IMR-90 (cell line): ENCODE data around the gene IGF2BP3. TPM values are rescaled to one million over a fixed set of nuclear protein-coding genes. Genes with fewer than 3 reads are reported as not detected.
A peak's percentile ranks its signal among the peaks of the same experiment; 100 is the strongest.

Experiments
- ATAC-seq: fragments of 200-7000 bp; cut with Tn5 transposase; 2 replicates; pipeline ENCODE4 v1.9.1; 2020; ENCODE audit warnings: low read depth, mild to moderate bottlenecking, moderate library complexity
- BruUV-seq: library from RNA; stranded (reverse); fragments of 400-500 nt; replicated peaks from 2 replicates; lab custom pipeline; 2021; lab: Mats Ljungman, UMichigan
- CTCF ChIA-PET: fragments of 300-600 bp; formaldehyde crosslinking; extraction: SDS; loops from one replicate; lab custom pipeline; 2021; ENCODE audit warnings: antibody characterized with exemption; lab: Yijun Ruan, JAX
- POLR2A ChIA-PET: fragments of 300-600 bp; sonication (Branson Sonifier 250); formaldehyde crosslinking; loops from one replicate; lab custom pipeline; 2022; ENCODE audit warnings: antibody characterized with exemption; ENCODE audit not compliant: unreplicated experiment; lab: Charles Lee
- DNase-seq: peaks from one replicate; pipeline ENCODE4 v3.0.0; 2013
- H2AFZ ChIP-seq: replicated peaks from 2 replicates; pipeline ENCODE3; 2013; ENCODE audit warnings: low read length, mild to moderate bottlenecking; ENCODE audit not compliant: poor library complexity
- H2AK5ac ChIP-seq: 2 replicates; pipeline ENCODE4 v1.6.1; 2013; ENCODE audit warnings: low read depth, low read length, inconsistent platforms
- H2AK9ac ChIP-seq: replicated peaks from 2 replicates; pipeline ENCODE3; 2013; ENCODE audit warnings: mild to moderate bottlenecking, low read depth, low read length, moderate library complexity; ENCODE audit not compliant: poor library complexity
- H2BK120ac ChIP-seq: 2 replicates; pipeline ENCODE4 v1.6.1; 2013; ENCODE audit warnings: low read depth, low read length, inconsistent platforms
- H2BK15ac ChIP-seq: 3 replicates; pipeline ENCODE4 v1.6.1; 2013; ENCODE audit warnings: low read depth, low read length, inconsistent platforms
- H2BK20ac ChIP-seq: 2 replicates; pipeline ENCODE4 v1.6.1; 2013; ENCODE audit warnings: low read depth, mild to moderate bottlenecking, inconsistent platforms, low read length, moderate library complexity
- H2BK5ac ChIP-seq: 2 replicates; pipeline ENCODE4 v1.6.1; 2013; ENCODE audit warnings: mild to moderate bottlenecking, low read depth, low read length, inconsistent platforms; ENCODE audit not compliant: poor library complexity, severe bottlenecking
- H3K14ac ChIP-seq: replicated peaks from 2 replicates; pipeline ENCODE4 v1.6.1; 2013; ENCODE audit warnings: low read depth, low read length, inconsistent platforms
- H3K18ac ChIP-seq: 2 replicates; pipeline ENCODE4 v1.6.1; 2013; ENCODE audit warnings: low read depth, low read length, control low read depth
- H3K23ac ChIP-seq: 2 replicates; pipeline ENCODE4 v1.6.1; 2013; ENCODE audit warnings: low read depth, low read length, inconsistent platforms
- H3K27ac ChIP-seq: 2 replicates; pipeline ENCODE4 v1.5.1; 2013; ENCODE audit warnings: mild to moderate bottlenecking, control low read depth, low read length; ENCODE audit not compliant: insufficient read depth
- H3K27me3 ChIP-seq: 2 replicates; pipeline ENCODE4 v1.6.1; 2013; ENCODE audit warnings: low read length; ENCODE audit not compliant: control insufficient read depth, insufficient read depth
- H3K36me3 ChIP-seq: 2 replicates; pipeline ENCODE4 v1.6.1; 2013; ENCODE audit warnings: low read length, mixed read lengths; ENCODE audit not compliant: control insufficient read depth, insufficient read depth
- H3K4ac ChIP-seq: 2 replicates; pipeline ENCODE4 v1.6.1; 2013; ENCODE audit warnings: low read depth, low read length, inconsistent platforms
- H3K4me1 ChIP-seq: 2 replicates; pipeline ENCODE4 v1.6.1; 2013; ENCODE audit warnings: low read length, mixed read lengths; ENCODE audit not compliant: control insufficient read depth, insufficient read depth
- H3K4me2 ChIP-seq: 2 replicates; pipeline ENCODE4 v1.6.1; 2013; ENCODE audit warnings: low read depth, mild to moderate bottlenecking, control low read depth, low read length, moderate library complexity
- H3K4me3 ChIP-seq: 2 replicates; pipeline ENCODE4 v1.5.1; 2013; ENCODE audit warnings: low read depth, mild to moderate bottlenecking, control low read depth, low read length, moderate library complexity; ENCODE audit not compliant: insufficient read depth
- H3K56ac ChIP-seq: 2 replicates; pipeline ENCODE4 v1.6.1; 2013; ENCODE audit warnings: low read length, inconsistent platforms; ENCODE audit not compliant: insufficient read depth; ENCODE audit errors: extremely low read depth
- H3K79me1 ChIP-seq, 2 experiments: 2 replicates each; pipeline ENCODE4 v1.6.1; 2013; ENCODE audit warnings: low read length in 2 of 2, inconsistent platforms in 1 of 2, low read depth in 1 of 2
- H3K9ac ChIP-seq: 2 replicates; pipeline ENCODE4 v1.6.1; 2013; ENCODE audit warnings: low read depth, low read length, control low read depth
- H3K9me1 ChIP-seq: 2 replicates; pipeline ENCODE4 v1.6.1; 2013; ENCODE audit warnings: low read length, inconsistent platforms; ENCODE audit not compliant: insufficient read depth
- H3K9me3 ChIP-seq: 2 replicates; pipeline ENCODE4 v1.6.1; 2013; ENCODE audit warnings: low read length; ENCODE audit not compliant: control insufficient read depth, insufficient read depth
- H4K20me1 ChIP-seq: 2 replicates; pipeline ENCODE4 v1.6.1; 2013; ENCODE audit warnings: low read length, inconsistent platforms; ENCODE audit not compliant: insufficient read depth
- H4K5ac ChIP-seq: 2 replicates; pipeline ENCODE4 v1.6.1; 2013; ENCODE audit warnings: mild to moderate bottlenecking, low read depth, low read length, control low read depth
- H4K8ac ChIP-seq, 2 experiments: 2 replicates each; pipeline ENCODE4 v1.6.1; 2013; ENCODE audit warnings: low read depth in 2 of 2, low read length in 2 of 2, control low read depth in 1 of 2, inconsistent platforms in 1 of 2
- H4K91ac ChIP-seq: 2 replicates; pipeline ENCODE4 v1.6.1; 2013; ENCODE audit warnings: low read depth, low read length, inconsistent platforms; ENCODE audit not compliant: insufficient read depth
- BHLHE40 ChIP-seq: fragments of 150-350 bp; IDR thresholded peaks from 2 replicates; pipeline ENCODE4 v1.6.1; 2016; ENCODE audit warnings: mild to moderate bottlenecking, low read depth, low read length
- MAFK ChIP-seq: IDR thresholded peaks from 2 replicates; pipeline ENCODE4 v1.6.1; 2012; ENCODE audit warnings: low read depth, low read length, improper control_type of control experiment
- RAD21 ChIP-seq: IDR thresholded peaks from 2 replicates; pipeline ENCODE4 v1.6.1; 2012; ENCODE audit warnings: low read length, improper control_type of control experiment
- RCOR1 ChIP-seq: IDR thresholded peaks from 2 replicates; pipeline ENCODE4 v1.6.1; 2012; ENCODE audit warnings: mild to moderate bottlenecking, low read length, improper control_type of control experiment; ENCODE audit not compliant: insufficient replicate concordance
- SMC3 ChIP-seq: fragments of 150-350 bp; IDR thresholded peaks from 2 replicates; pipeline ENCODE4 v1.6.1; 2016; ENCODE audit warnings: low read depth, mild to moderate bottlenecking, antibody characterized with exemption, low read length, moderate library complexity
- WGBS, 2 experiments: methylation state at CpG; one replicate each; pipeline versions ENCODE4 v1.1.5 to v1.1.7; 2013; ENCODE audit warnings: missing lambda C conversion rate in 2 of 2; ENCODE audit not compliant: insufficient read length in 1 of 2; ENCODE audit errors: extremely low coverage in 2 of 2; 5-methylcytosine and 5-hydroxymethylcytosine counted together
- dilution Hi-C: fragments of 300-500 bp; cut with HindIII; formaldehyde crosslinking; loops from one replicate; pipeline ENCODE4 v1.14.3; 2018; ENCODE audit warnings: low sequenced_read_pairs; ENCODE audit not compliant: unreplicated experiment
- in situ Hi-C: fragments of 300-500 bp; cut with MboI; formaldehyde crosslinking; loops from 3 replicates; pipeline ENCODE4 v1.14.3; 2019; ENCODE audit warnings: low sequenced_read_pairs, inconsistent platforms, mixed read lengths
- intact Hi-C: fragments of 100-400 bp; cut with micrococcal nuclease; formaldehyde crosslinking; loops from 2 replicates; pipeline ENCODE4 v1.10.0; 2022
- polyA plus RNA-seq, 3 experiments: library from polyadenylated mRNA; depleted of rRNA; stranded (reverse); fragments of >200 nt; gene quantifications; 2 replicates each; pipeline ENCODE4 v1.2.3, GENCODE V29; 2012; ENCODE audit warnings: low replicate concordance in 1 of 3
- total RNA-seq: library from RNA; depleted of rRNA; stranded (reverse); fragments of >200 nt; gene quantifications from 2 replicates; pipeline ENCODE4 v1.2.3, GENCODE V29; 2012

The IGF2BP3 gene
- total and polyA plus RNA-seq, 2 of the 4 experiments (the other 2 are of a cell fraction), result 50.9 to 59.3 TPM

DNA sequence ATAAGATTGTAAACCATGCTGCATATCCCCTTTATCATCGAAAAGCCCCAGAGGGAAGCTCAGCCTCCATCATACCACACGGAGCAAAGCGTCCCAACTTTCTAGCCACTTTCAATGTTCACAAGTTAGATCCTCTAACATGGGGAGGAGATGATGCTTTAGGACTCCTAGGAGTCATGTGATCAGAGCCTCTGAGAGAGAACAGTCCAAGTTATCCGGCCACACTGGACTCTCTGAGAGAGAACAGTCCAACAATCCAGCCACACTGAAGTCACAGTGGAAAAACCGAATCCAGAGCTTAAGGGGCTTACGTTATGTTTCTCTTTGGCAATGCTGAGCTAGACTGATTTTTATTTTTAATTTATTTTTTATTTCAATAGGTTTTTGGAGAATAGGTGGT is 98.6 kb downstream of the IGF2BP3 start:
- ChIA-PET POLR2A (interaction anchor here (0.6 kb wide), 1 partner anchor 96 kb away, joined by 3 read pairs; no protein-coding TSS in a partner anchor), CTCF (no interaction called here)
- no peak overlapping the region for H3K4me3 ChIP-seq
- H4K8ac ChIP-seq, result no peak overlapping the region
- peaks cover 60 to 84% of the 10 kb centered on the region in 2 experiments for H3K79me1 ChIP-seq
- no CpG with 5 or more reads among the region's 6 CpGs for WGBS, 2 experiments
- H4K91ac ChIP-seq, result no peak overlapping the region
- dilution Hi-C loops, result no loop called here
- no peak overlapping the region for H2BK20ac ChIP-seq
- H3K18ac ChIP-seq, result no peak overlapping the region
- H3K9me1 ChIP-seq, result peaks cover 19% of the 10 kb centered on the region
- H3K9me3 ChIP-seq, result no peaks in the 10 kb centered on the region
- H2BK5ac ChIP-seq, result no peak overlapping the region
- H2AK9ac ChIP-seq, result no peak overlapping the region
- in situ Hi-C loops, result no loop called here
- no peak overlapping the region for H2BK15ac ChIP-seq
- H2AFZ ChIP-seq, result no peak overlapping the region
- no peaks in the 10 kb centered on the region for H3K27me3 ChIP-seq
- no peak overlapping the region for H2AK5ac ChIP-seq
- H4K5ac ChIP-seq, result no peak overlapping the region
- no TSS peak for BruUV-seq
- H3K4ac ChIP-seq, result no peak overlapping the region
- intact Hi-C loops, result no loop called here
- H4K20me1 ChIP-seq, result peaks cover 37% of the 10 kb centered on the region; the same call in 1 of the 2 replicates
- 0 out of 2 replicates have a peak overlapping the region, but pooled peaks have one; percentile 1 for H3K23ac ChIP-seq
- peaks cover 13% of the 10 kb centered on the region for H3K4me1 ChIP-seq
- DNase-seq, result no peak
- H3K14ac ChIP-seq, result no peak overlapping the region
- no peak overlapping the region for H3K56ac ChIP-seq
- H3K36me3 ChIP-seq, result peaks cover 7% of the 10 kb centered on the region
- no peak overlapping the region for H2BK120ac ChIP-seq
- no peak for ATAC-seq
- H3K4me2 ChIP-seq, result no peak overlapping the region
- H3K27ac ChIP-seq, result no peak overlapping the region
- no peak overlapping the region for H3K9ac ChIP-seq
- TF ChIP-seq RCOR1 (no peak), MAFK (no peak), BHLHE40 (no peak), SMC3 (no peak), RAD21 (no peak)
